Measurements from ENCODE around the gene NRG3.

GRCh38 chr10:82399850-82400249, 524.9 kb downstream of the NRG3 start:
- TF ChIP-seq SIN3A (IDR thresholded peaks at IDR 0.05; ENCODE audit: borderline replicate concordance, insufficient read depth, low read depth, low read length) = no peak
- TF ChIP-seq CTCF (IDR thresholded peaks at IDR 0.05) = no peak
- no peak for TF ChIP-seq REST (IDR thresholded peaks at IDR 0.05; ENCODE audit: insufficient read depth in 1 of 2, low read depth in 2 of 2, low read length in 1 of 2)
- TF ChIP-seq TCF7L2 (IDR thresholded peaks at IDR 0.05; ENCODE audit: low read depth, low read length) = no peak

Data from Panc1 (cell line).